Measurements from ENCODE around the gene PLCL1. TPM values are rescaled to one million over a fixed set of nuclear protein-coding genes. Genes with fewer than 3 reads are reported as not detected.

PLCL1 gene
- total RNA-seq, 3 donors from 2014 or later: 6.6 to 11.3 (median 11.1) TPM

GRCh38 chr2:197941715-197942114, 137.3 kb downstream of the PLCL1 start:
- intact Hi-C loops (cut with DNase I; ENCODE audit: low total_unique reads): no loop called here
- H3K36me3 ChIP-seq: no peaks in the 10 kb centered on the region
- no peak overlapping the region for H3K27ac ChIP-seq
- no peaks in the 10 kb centered on the region for H3K4me1 ChIP-seq
- DNase-seq (ENCODE audit: low spot score in 2 of 2): no peak
- TF ChIP-seq CTCF (IDR thresholded peaks at IDR 0.05) (no peak), POLR2AphosphoS5 (IDR thresholded peaks at IDR 0.05) (no peak), POLR2A (IDR thresholded peaks at IDR 0.05) (no peak)
- H3K9me3 ChIP-seq: no peaks in the 10 kb centered on the region
- no peaks in the 10 kb centered on the region for H3K27me3 ChIP-seq
- H3K4me3 ChIP-seq: no peak overlapping the region

GRCh38 chr2:197943731-197944130, 139.3 kb downstream of the PLCL1 start:
- no peak for TF ChIP-seq POLR2A (IDR thresholded peaks at IDR 0.05)
- no peak for TF ChIP-seq CTCF (IDR thresholded peaks at IDR 0.05)
- TF ChIP-seq POLR2AphosphoS5 (IDR thresholded peaks at IDR 0.05): no peak
- Histone ChIP-seq H3K4me3 (no peak overlapping the region), H3K27me3 (no peaks in the 10 kb centered on the region), H3K4me1 (no peaks in the 10 kb centered on the region), H3K27ac (no peak overlapping the region), H3K36me3 (no peaks in the 10 kb centered on the region), H3K9me3 (no peaks in the 10 kb centered on the region)
- DNase-seq (ENCODE audit: low spot score in 2 of 2): no peak
- intact Hi-C loops (cut with DNase I; ENCODE audit: low total_unique reads): no loop called here

GRCh38 chr2:197944416-197945096, 140.2 kb downstream of the PLCL1 start:
- intact Hi-C loops (cut with DNase I; ENCODE audit: low total_unique reads): no loop called here
- Histone ChIP-seq H3K27me3 (no peaks in the 10 kb centered on the region), H3K9me3 (no peaks in the 10 kb centered on the region), H3K4me3 (no peak overlapping the region), H3K27ac (no peak overlapping the region), H3K36me3 (no peaks in the 10 kb centered on the region), H3K4me1 (no peaks in the 10 kb centered on the region)
- DNase-seq (ENCODE audit: low spot score in 2 of 2): no peak
- TF ChIP-seq CTCF (IDR thresholded peaks at IDR 0.05) (no peak), POLR2AphosphoS5 (IDR thresholded peaks at IDR 0.05) (no peak), POLR2A (IDR thresholded peaks at IDR 0.05) (no peak)

- no peak for TF ChIP-seq POLR2AphosphoS5 (IDR thresholded peaks at IDR 0.05)
- TF ChIP-seq POLR2A (IDR thresholded peaks at IDR 0.05): no peak
- no peak for TF ChIP-seq CTCF (IDR thresholded peaks at IDR 0.05)
- no peak overlapping the region for H3K4me3 ChIP-seq
- DNase-seq (ENCODE audit: low spot score in 2 of 2): no peak
- no peaks in the 10 kb centered on the region for H3K9me3 ChIP-seq
- intact Hi-C loops (cut with DNase I; ENCODE audit: low total_unique reads): no loop called here
- no peaks in the 10 kb centered on the region for H3K36me3 ChIP-seq
- H3K27me3 ChIP-seq: no peaks in the 10 kb centered on the region
- peaks cover 0 to 2% of the 10 kb centered on the region in 2 donors for H3K4me1 ChIP-seq
- H3K27ac ChIP-seq: no peak overlapping the region
Measured at GRCh38 chr2:197946562-197946961, 142.2 kb downstream of the PLCL1 start.

GRCh38 chr2:197947219-197947757, 142.9 kb downstream of the PLCL1 start:
- Histone ChIP-seq H3K36me3 (no peaks in the 10 kb centered on the region), H3K4me1 (peaks cover 0 to 2% of the 10 kb centered on the region in 2 donors), H3K27ac (no peak overlapping the region), H3K4me3 (no peak overlapping the region), H3K27me3 (no peaks in the 10 kb centered on the region), H3K9me3 (no peaks in the 10 kb centered on the region)
- intact Hi-C loops (cut with DNase I; ENCODE audit: low total_unique reads): no loop called here
- DNase-seq (ENCODE audit: low spot score in 2 of 2): no peak
- TF ChIP-seq POLR2A (IDR thresholded peaks at IDR 0.05) (no peak), CTCF (IDR thresholded peaks at IDR 0.05) (no peak), POLR2AphosphoS5 (IDR thresholded peaks at IDR 0.05) (no peak)

Data from breast epithelium (tissue), 4 donors.